Measurements from ENCODE around the gene SH3BP5L. TPM values are rescaled to one million over a fixed set of nuclear protein-coding genes. Genes with fewer than 3 reads are reported as not detected.

The SH3BP5L gene
- total and polyA plus RNA-seq, 2 experiments from 2014 or later: 2.8 to 26.1 TPM

DNA sequence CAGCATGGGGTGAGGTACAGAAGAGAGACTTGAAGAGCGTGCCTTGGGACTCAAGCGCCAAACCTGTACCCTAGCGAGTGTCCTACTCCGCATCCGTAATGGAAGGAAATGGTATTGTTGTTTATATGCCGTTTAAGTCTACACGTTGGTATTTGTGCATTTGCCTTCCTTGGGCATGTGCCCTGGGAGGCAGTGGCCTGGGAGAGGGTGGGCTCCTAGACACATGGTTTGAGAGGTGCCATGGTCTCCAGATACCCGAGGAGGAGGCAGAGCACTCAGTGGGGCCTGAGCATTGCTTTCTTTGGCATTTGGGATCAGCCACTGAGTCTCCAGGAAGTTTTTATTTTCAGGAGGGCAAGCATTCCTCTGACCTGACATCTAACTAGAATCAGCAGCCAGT lies 18.8 kb upstream of the SH3BP5L start:
- H3K4me1 Mint-ChIP-seq: peaks cover 13% of the 10 kb centered on the region
- ATAC-seq: no peak
- peaks cover 36% of the 10 kb centered on the region for H3K36me3 Mint-ChIP-seq (ENCODE audit: low read depth)
- Histone ChIP-seq H3K27me3 (ENCODE audit: insufficient read depth) (peaks cover 40% of the 10 kb centered on the region), H3K4me3 (no peak overlapping the region), H4K20me1 (replicated peaks; ENCODE audit: insufficient read depth) (peaks cover 22% of the 10 kb centered on the region), H3K79me2 (replicated peaks; ENCODE audit: insufficient read depth) (no peaks in the 10 kb centered on the region; the same call in 1 of the 2 replicates), H3F3A (replicated peaks; ENCODE audit: low read depth) (peaks cover 13% of the 10 kb centered on the region), H3K36me3 (ENCODE audit: insufficient read depth) (no peaks in the 10 kb centered on the region), H3K9me2 (ENCODE audit: insufficient read depth) (no peaks in the 10 kb centered on the region), H3K4me1 (ENCODE audit: insufficient read depth) (peaks cover 6% of the 10 kb centered on the region; the same call in 1 of the 2 replicates), H3K27ac (ENCODE audit: low read depth) (no peak overlapping the region), H3K4me2 (no peak overlapping the region), H2AFZ (no peak overlapping the region)
- no peaks in the 10 kb centered on the region; the same call in 2 of the 3 replicates for H3K9me3 Mint-ChIP-seq
- no peak overlapping the region for H3K4me3 Mint-ChIP-seq
- no peak for DNase-seq (ENCODE audit: low spot score)
- no peak for TF ChIP-seq POLR2AphosphoS5 (IDR thresholded peaks at IDR 0.05; ENCODE audit: low read depth)
- TF ChIP-seq, protein P1, sequence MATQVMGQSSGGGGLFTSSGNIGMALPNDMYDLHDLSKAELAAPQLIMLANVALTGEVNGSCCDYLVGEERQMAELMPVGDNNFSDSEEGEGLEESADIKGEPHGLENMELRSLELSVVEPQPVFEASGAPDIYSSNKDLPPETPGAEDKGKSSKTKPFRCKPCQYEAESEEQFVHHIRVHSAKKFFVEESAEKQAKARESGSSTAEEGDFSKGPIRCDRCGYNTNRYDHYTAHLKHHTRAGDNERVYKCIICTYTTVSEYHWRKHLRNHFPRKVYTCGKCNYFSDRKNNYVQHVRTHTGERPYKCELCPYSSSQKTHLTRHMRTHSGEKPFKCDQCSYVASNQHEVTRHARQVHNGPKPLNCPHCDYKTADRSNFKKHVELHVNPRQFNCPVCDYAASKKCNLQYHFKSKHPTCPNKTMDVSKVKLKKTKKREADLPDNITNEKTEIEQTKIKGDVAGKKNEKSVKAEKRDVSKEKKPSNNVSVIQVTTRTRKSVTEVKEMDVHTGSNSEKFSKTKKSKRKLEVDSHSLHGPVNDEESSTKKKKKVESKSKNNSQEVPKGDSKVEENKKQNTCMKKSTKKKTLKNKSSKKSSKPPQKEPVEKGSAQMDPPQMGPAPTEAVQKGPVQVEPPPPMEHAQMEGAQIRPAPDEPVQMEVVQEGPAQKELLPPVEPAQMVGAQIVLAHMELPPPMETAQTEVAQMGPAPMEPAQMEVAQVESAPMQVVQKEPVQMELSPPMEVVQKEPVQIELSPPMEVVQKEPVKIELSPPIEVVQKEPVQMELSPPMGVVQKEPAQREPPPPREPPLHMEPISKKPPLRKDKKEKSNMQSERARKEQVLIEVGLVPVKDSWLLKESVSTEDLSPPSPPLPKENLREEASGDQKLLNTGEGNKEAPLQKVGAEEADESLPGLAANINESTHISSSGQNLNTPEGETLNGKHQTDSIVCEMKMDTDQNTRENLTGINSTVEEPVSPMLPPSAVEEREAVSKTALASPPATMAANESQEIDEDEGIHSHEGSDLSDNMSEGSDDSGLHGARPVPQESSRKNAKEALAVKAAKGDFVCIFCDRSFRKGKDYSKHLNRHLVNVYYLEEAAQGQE (IDR thresholded peaks at IDR 0.05; ENCODE audit: unreplicated experiment): no peak
- H3K27me3 Mint-ChIP-seq (ENCODE audit: insufficient read depth, low read depth, poor library complexity): peaks cover 17% of the 10 kb centered on the region
- no peak overlapping the region for H3K27ac Mint-ChIP-seq

DNA sequence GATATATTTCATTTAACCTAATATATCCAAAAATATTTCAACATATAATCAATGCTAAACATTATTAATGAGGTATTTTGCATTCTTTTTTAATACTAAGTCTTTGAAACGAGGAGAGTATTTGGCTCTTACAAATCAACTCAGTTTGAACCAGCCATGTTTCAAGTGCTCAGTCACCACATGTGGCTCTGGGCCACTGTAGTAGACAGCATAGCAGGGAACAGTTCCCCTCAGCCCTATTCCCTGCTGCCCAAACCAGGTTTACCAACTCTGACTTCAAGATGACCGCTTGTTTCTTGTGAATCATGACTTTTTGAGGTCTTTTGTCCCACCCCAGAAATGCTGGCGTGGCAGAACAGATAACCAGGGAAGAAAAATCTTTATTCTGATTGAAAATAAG lies 18.0 kb upstream of the SH3BP5L start:
- Histone ChIP-seq H3K79me2 (replicated peaks; ENCODE audit: insufficient read depth) (no peaks in the 10 kb centered on the region; the same call in 1 of the 2 replicates), H3K27me3 (ENCODE audit: insufficient read depth) (peaks cover 32% of the 10 kb centered on the region), H4K20me1 (replicated peaks; ENCODE audit: insufficient read depth) (peaks cover 22% of the 10 kb centered on the region), H3K4me1 (ENCODE audit: insufficient read depth) (peaks cover 10% of the 10 kb centered on the region; the same call in 1 of the 2 replicates), H3K27ac (ENCODE audit: low read depth) (no peak overlapping the region), H3K4me2 (no peak overlapping the region), H3K36me3 (ENCODE audit: insufficient read depth) (no peaks in the 10 kb centered on the region), H3K4me3 (no peak overlapping the region), H2AFZ (no peak overlapping the region), H3F3A (replicated peaks; ENCODE audit: low read depth) (peaks cover 10% of the 10 kb centered on the region), H3K9me2 (ENCODE audit: insufficient read depth) (no peaks in the 10 kb centered on the region)
- Mint-ChIP-seq H3K9me3 (no peaks in the 10 kb centered on the region; the same call in 2 of the 3 replicates), H3K4me1 (peaks cover 13% of the 10 kb centered on the region), H3K36me3 (ENCODE audit: low read depth) (peaks cover 27% of the 10 kb centered on the region), H3K27me3 (ENCODE audit: insufficient read depth, low read depth, poor library complexity) (peaks cover 11% of the 10 kb centered on the region), H3K4me3 (no peak overlapping the region), H3K27ac (no peak overlapping the region)
- TF ChIP-seq, protein P1 (IDR thresholded peaks at IDR 0.05; ENCODE audit: unreplicated experiment): no peak
- TF ChIP-seq CREB1 (CRISPR knock-in tag; IDR thresholded peaks at IDR 0.05; ENCODE audit: low read depth) (no peak), ZNF331 (CRISPR knock-in tag; IDR thresholded peaks at IDR 0.05; ENCODE audit: low read depth) (no peak)
- DNase-seq (ENCODE audit: low spot score) (no peak), ATAC-seq (no peak)

Data from GM23338 (cell line).